GM12873 (cell line): Measurements from ENCODE around the gene PLP2.

ENCODE experiments used
- TF ChIP-seq, protein P1 (sequence below): IDR thresholded peaks from 2 replicates; pipeline ENCODE4 v1.5.1; 2012; ENCODE audit warnings: low read depth, mild to moderate bottlenecking, moderate library complexity, low read length, control low read depth; ENCODE audit not compliant: insufficient read depth; ENCODE audit errors: missing control alignments

PLP2 gene

DNA sequence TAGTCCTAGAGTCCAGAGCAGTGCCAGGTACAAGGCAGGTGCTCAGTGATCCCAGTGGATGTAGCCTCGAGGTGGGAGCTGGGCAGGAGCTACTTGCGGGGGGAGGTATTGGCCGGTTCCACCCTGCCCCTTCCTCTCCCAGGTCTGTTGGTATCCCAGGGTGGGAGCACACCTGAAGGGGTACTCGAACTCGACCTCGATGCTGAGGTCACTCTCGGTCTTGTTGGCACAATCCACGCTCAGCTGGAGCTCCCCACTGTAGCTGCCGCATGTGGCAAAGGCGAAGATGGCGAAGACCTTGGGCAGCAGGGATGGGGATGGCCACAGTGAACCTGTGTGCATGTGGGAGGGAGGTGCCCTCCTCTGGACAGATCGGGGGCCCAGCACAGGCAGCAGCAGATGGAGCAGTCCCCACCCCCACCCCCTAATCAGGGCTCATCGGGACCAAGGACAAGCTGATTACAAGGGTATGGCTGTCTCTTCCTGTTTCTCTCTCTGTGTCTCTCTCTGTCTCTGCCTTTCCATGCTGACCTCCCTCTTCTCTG is 25.9 kb downstream of the PLP2 start:
- TF ChIP-seq, protein P1, sequence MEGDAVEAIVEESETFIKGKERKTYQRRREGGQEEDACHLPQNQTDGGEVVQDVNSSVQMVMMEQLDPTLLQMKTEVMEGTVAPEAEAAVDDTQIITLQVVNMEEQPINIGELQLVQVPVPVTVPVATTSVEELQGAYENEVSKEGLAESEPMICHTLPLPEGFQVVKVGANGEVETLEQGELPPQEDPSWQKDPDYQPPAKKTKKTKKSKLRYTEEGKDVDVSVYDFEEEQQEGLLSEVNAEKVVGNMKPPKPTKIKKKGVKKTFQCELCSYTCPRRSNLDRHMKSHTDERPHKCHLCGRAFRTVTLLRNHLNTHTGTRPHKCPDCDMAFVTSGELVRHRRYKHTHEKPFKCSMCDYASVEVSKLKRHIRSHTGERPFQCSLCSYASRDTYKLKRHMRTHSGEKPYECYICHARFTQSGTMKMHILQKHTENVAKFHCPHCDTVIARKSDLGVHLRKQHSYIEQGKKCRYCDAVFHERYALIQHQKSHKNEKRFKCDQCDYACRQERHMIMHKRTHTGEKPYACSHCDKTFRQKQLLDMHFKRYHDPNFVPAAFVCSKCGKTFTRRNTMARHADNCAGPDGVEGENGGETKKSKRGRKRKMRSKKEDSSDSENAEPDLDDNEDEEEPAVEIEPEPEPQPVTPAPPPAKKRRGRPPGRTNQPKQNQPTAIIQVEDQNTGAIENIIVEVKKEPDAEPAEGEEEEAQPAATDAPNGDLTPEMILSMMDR, result no peak

DNA sequence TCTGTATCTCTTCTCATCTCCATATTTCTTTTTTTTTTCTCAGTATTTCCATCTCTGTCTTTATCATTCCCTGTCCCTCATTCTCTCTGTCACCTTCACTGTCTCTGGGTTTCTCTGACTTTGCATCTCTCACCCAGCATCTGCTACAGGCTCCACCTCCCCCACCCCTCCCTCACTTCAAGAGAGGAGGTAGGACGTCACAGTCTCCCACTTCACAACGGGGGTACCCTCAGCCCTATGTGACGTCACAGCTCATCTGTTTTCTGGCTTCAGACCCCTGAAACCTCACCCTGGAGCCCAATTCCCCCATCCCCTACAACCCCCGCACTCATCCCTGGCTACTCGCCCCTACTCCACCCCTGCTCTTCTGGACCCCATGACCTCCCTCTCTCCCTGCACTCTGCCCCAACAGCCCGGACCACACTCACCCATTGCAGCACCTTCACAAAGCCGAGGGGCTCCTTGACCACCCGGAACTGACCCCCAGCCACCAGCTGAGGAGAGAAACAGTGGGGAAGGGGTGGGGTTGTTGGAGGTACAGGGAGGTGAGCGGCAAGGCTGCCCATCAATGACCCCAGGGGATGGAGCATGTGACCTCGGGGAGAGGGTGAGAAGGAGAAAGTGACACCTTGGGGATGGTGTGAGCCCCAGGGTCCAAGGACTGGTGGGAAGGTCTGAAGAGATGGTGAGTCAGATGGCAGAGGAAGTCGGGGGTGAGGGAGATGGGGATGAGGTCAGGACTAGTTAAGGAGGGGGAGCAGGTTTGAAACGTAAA is 27.0 kb downstream of the PLP2 start:
- TF ChIP-seq, protein P1, result no peak

DNA sequence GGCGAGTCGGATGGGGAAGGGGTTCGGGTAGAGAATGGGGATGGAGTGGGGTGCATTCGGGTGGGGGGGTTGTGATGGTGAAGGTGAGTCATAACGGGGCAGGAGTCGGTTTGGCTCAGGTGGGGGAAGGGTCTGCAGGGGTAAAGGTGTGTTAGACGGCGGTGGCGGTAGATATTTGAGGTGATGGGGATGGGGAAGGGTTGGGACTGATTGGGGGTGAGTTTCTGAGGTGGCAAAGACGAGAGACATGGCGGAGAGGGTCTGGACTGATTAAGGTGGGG is 27.6 kb downstream of the PLP2 start:
- TF ChIP-seq, protein P1, result no peak

DNA sequence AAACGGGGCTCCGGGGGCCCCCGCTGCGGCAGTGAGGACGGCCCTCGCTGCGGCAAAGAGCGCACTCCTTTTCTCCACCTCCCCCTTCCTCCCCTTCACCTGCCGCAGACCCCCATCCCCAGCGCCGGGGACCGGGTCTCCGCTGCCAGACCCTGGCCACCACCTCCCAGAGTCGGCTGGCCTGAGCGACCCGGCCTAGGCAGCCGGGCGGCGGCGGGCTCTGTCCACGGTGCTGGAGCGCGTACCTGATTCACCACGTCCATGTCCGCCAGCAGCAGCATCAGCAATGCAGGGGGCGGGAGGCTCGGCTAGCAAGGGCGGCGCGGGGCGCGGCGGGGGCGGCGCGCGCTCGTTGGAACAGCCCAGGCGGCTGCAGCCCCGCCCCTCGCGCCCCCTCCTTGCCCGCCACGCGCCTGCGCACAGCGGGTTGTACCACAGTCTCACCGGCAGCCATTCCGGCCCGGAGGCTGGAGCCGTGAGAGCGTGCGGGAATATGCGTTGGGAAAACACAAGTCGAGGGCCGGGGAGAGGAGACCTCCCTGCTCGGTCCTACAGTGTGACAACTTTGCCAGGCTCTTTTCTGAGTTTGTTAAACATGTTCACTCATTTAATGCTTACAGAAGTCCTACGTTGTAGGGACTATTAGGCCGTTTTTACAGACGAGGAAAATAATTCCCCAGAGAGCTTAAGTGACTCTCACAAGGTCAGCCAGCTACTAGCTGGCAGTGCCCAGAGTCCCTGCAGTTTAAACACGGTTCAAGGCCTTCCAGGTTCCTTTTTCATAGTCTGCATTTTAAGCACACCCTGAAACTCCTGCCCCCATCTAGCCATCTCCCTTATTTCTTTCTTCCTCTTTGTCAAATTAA is 28.4 kb downstream of the PLP2 start, which contains the start of gene SYP:
Gene SYP (minus strand): TSS at position 288 of the 866 bp plus-strand sequence. CDS start 7 bp downstream, at position 281.
- TF ChIP-seq, protein P1, result no peak

DNA sequence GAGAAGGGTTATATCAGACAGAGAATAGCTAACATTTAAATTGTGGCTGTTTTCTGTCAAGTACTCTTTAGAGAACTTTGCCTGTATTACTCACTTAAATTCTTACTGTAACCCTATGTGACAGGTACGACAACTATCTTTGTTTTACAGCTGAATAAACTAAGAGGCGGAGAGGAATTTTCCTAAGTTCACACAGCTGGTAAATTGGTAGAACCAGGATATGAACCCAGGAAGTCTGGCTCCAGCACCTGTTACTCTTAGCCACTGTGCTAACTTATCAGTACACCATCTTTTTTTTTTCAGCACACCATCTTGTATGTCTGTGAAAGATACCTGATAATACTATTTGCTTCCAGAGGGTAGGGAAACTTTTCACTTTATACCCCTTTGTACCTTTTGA is 30.3 kb downstream of the PLP2 start:
- TF ChIP-seq, protein P1, result no peak

DNA sequence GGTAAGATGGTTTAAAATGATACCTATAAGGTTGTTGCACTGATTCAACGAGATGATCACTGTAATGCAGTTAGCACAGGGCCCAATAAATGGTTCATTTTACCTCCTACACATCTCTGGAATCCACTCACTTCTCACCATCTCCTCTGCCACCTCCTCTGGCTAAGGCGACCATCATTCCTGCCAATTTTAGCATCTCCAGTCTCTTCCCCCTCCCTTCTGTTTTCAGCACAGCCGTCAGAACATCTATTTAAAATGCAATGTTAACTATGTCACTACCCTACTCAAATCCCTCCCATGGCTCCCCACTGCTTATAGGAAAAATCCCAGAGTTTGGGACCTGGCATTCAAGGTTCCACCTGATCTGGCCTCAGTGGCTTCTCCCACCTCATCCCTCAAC is 31.8 kb downstream of the PLP2 start:
- TF ChIP-seq, protein P1, result no peak

DNA sequence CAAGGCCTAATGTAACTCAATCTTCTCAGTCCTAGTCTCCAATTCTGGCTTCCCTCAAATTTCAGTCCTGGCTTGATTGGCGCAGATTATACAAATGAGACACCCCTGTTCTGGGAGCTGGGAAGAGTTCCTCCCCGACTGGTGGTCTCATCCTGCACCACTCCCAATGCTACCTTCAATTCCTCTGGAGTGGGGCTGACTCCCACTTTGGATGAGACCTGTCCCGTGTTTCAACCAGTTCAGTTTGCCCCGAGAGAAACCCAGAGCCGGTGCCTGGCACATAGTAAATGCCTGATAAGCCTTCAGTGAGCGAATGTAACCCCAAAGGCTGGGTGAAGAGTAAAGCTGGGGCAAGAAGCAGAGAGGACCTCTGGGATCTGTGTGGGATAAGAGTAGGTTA is 32.3 kb downstream of the PLP2 start:
- TF ChIP-seq, protein P1, result no peak
